GM10847 (cell line): ENCODE measurements around the gene LAMA2.

Source experiments
- POLR2A ChIP-seq: IDR thresholded peaks from 2 replicates; pipeline ENCODE4 v1.6.1; 2011; ENCODE audit not compliant: insufficient read length; ENCODE audit errors: extremely low read depth

Gene LAMA2

DNA sequence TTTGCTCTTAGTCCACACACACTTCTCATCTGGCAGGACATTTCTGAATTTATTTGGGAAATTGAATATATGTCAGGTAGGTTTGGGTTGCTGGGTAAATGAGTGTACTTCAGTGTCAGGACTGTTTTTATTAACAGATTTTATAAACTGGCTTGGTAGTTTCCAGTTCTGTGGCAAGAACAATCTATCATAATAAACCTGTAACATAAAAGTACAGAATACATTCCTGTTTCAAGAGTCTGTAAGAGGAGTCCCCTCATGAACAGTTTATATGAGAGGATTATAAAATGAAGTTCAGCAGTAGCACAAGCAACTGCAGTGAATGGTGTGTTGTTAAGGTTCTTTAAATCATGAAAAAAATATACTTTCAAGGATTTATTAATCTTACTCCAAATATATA lies 81.8 kb downstream of the LAMA2 start:
- TF ChIP-seq POLR2A, result no peak

DNA sequence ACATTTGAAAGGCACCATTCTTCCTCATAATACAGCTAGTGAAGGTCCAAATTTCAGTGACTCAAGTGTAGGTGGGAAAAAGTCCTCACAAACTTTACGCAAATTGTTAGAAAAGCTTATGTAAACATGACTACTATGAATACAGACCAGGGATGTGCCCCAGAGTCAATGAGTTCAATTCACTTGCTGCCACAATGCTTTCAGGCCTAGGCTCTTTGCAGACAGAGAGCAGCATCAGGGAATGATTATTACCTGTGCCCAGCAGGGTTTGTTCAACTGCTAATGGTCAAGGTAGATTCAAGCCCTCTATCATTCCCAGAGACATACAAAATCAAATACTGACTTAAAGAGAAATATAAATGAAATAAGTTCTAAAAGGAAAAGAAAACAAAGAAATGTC lies 84.0 kb downstream of the LAMA2 start:
- no peak for TF ChIP-seq POLR2A

DNA sequence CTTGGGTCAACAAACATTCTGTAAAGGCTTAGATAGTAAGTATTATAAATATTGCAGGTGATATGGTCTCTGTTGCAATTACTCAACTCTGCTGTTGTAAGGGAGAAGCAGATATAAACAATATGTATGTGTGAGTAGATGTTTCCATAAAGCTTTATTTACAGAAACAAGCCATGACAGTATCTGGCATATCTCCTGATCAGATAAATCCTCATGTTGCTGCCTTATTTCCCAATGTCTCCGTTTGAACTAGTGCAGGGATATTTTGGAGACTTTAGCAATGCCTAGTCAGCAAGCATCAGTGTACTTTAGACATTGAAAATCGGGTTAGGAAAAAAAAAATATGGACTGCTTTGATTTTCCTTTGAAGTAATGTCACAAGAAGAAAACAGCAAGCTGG lies 96.1 kb downstream of the LAMA2 start:
- TF ChIP-seq POLR2A, result no peak

DNA sequence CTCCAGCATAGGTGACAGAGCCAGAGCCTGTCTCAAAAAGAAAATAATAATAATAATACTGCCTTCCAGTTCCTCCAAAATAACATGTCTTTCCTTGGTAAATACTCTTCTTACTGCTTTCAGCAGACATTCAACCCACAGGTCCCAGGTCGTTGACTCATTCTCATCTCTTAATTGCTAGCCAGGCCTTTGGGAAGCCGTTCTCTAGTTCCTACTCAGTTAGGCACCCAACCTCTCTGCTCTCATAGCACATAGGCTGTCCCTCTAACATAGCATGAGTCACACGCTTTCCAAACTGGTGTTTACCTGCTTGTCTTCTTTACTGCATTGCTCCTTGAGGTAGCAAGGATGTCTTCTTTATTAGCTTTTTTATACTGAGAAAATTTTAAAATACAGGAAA lies 98.8 kb downstream of the LAMA2 start:
- TF ChIP-seq POLR2A, result no peak

DNA sequence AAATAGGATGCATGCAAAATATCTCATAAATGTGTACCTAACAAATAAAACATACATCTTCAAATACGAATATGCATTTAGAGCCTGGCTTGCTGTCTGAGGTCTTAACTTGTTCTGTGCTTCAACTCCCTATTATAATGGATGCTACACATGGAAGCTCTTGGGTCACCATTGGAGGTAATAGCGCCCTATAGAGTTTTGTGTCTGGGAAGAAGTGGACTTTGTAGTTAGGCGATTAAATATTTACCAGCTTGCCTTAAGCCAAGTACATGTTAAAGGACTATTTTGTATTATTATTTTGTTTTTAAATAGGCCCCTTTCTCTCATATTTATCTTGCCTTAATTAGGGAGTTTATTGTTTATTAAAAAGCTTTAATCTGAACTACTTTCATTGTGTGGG lies 107.4 kb downstream of the LAMA2 start:
- no peak for TF ChIP-seq POLR2A

DNA sequence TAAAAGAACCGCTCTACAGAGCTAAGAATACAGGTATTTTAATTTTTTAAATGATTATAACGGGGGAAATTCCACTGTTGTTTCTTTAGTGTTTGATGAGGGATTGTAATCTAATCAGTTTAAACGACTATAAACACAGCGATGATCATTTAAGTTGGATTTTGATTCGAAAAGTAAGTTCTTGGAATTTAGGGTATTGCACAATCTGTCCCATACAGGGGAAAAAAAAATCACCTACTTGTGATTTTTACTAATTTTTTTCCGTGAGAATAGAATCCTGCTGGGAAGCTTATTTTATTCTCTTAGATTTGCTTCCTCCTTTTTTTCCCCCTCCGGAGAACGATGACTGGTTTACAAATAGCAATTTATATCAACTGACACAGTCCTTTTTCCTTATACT lies 108.0 kb downstream of the LAMA2 start:
- no peak for TF ChIP-seq POLR2A

GRCh38 chr6:128993166-128993565 lies 110.2 kb downstream of the LAMA2 start:
- TF ChIP-seq POLR2A, result no peak

DNA sequence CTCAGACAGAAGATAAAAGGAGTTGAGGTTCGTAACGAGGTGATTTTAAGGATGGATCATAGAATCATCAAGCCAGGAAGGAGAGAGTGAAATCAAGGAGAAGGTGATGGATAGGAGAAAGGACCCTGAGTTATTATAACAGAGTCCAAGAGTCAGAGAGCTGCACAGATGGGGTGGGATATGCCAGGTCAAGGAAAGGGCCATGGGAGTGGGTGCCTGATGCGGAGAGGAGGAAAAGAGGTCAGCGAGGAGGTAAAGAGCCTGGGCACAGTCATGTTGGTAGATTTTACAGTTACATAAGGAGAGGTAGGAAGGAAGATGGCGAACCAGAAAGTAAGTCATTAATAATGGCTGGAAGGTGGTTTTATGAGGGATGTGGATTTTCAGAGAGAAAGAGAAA lies 114.9 kb downstream of the LAMA2 start:
- no peak for TF ChIP-seq POLR2A

GRCh38 chr6:129006724-129007514 lies 124.0 kb downstream of the LAMA2 start:
- no peak for TF ChIP-seq POLR2A

GRCh38 chr6:129007701-129008373 lies 124.9 kb downstream of the LAMA2 start:
- TF ChIP-seq POLR2A, result no peak

DNA sequence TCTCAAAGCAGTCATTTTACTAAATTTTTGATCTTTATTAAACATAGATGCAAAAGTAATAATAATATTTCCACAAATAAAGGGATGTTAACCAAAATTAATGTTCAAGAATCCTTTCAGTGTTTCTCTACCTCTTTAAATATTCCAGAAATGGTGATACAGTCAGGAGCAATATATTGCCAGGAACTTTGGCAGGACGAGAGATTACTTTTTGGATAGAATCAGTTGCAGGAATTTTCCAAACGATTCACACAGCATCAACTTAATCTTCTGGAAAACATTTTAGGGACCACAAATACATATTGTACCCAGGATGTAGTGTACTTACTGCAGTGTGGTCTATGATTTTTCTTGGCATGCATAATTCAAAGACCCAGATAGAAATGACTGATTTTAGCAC lies 125.7 kb downstream of the LAMA2 start:
- no peak for TF ChIP-seq POLR2A

DNA sequence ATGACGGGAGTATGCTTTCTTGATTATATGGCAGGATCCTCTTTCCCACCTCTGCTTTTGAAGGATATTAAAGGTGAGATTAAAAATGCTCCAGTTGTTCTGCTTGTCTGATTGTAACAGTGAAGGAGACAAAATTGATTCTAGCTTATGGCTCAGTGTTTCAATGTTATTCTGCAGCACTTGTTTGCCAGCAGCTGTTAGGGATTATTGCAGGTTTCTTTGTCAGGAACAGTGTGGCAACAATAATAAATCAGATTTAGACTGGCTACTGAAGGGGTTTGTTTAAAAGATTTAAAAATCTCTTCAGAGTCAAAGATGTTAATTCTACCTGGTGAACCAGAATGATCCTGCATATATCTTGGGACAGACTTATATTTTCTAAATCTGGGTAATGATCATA lies 126.9 kb downstream of the LAMA2 start:
- TF ChIP-seq POLR2A, result no peak

DNA sequence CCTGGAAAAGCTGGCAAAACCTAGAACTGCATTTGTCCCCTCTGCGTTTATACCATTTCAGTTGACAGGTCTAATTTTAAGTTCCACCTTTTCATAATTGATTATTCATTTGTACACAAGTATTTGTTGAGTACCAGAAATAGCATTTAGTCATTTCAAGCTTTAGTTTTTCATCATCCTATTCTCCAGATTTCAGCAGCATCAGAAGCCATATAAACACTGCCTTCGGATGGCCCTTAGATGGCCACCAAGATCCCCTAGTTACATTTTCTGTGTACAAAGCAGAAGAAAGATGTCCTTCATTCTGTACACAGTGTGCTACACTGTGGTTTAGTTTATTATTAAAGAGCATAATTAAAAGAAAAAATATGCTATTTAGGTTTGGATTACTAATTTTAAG lies 131.4 kb downstream of the LAMA2 start:
- TF ChIP-seq POLR2A, result no peak

- no peak for TF ChIP-seq POLR2A
Measured at GRCh38 chr6:129015721-129016120, 132.8 kb downstream of the LAMA2 start.

DNA sequence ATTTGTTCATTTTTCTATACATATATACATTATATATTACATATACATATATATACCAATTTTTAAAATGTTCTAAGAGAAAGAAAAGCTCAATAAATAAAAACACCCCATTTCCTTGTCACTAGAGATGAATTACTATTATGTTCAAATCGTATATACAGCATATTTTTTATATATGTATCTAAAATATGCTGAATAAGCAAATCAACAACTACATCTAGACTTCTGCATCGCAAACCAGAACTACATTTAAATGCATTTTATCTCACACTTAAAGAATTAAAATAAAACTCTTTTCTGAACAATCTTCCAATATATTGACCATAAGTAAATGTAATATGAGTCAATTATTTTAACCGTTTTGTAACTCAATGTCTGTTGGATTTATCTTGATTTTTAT lies 133.9 kb downstream of the LAMA2 start:
- no peak for TF ChIP-seq POLR2A

- no peak for TF ChIP-seq POLR2A
Measured at GRCh38 chr6:129022011-129022553, 139.1 kb downstream of the LAMA2 start.
